Ramos (cell line): Measurements from ENCODE around the gene ANKIB1.

Experiments
- in situ Hi-C: fragments of 300-500 bp; cut with MboI; formaldehyde crosslinking; loops from one replicate; pipeline ENCODE4 v1.14.3; 2022; ENCODE audit warnings: low sequenced_read_pairs; ENCODE audit not compliant: unreplicated experiment

The ANKIB1 gene

DNA sequence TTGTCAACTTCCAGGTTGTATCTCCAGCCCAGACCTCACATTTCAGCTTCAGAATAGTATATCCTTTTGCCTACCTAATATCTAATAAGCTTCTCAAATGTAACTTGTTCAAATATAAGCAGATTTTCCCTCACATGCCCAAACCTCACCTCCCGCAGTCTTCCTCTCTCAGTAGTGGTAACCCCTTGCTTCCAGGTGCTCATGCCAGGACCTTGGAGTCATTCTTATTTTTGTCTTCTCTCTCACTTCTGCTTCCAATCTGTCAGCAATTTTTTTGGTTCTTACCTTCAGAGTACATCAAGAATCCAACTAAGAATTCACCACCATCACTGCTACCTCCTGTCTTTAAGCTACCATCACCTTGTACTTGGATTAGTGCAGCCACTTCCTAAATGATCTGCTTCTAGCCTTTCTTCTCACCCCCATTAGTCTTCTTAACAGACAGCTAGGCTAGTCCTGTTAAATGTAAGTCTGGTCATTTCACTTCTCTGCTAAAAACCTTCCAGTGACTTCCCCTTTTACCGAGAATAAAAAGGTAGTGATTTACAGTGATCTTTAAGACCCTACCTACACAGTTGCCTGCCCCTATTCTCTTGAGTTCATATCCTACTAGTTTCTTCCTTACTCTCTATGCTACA, 14.0 kb downstream of the ANKIB1 start:
- in situ Hi-C loops = no loop called here

DNA sequence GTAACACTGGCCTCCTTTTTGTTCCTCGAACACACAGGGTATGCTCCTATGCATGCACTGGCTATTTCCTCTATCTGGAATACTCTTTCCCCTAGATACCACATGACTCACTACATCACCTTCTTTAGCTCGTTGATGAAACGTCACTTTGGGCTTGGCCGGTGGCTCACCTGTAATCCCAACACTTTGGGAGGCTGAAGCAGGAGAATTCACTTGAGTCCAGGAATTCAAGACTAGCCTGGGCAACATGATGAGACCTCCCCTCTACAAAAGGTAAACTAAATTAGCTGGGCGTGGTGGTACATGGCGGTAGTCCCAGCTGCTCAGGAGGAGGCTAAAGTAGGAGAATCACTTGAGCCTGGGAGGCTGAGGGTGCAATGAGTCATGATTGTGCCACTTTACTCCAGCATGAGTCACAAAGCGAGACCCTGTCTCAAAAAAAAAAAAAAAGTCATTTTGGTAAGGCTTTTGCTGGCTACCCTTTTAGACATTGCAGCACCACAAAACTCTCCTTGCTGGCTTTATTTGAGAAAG, 14.5 kb downstream of the ANKIB1 start:
- in situ Hi-C loops = no loop called here

DNA sequence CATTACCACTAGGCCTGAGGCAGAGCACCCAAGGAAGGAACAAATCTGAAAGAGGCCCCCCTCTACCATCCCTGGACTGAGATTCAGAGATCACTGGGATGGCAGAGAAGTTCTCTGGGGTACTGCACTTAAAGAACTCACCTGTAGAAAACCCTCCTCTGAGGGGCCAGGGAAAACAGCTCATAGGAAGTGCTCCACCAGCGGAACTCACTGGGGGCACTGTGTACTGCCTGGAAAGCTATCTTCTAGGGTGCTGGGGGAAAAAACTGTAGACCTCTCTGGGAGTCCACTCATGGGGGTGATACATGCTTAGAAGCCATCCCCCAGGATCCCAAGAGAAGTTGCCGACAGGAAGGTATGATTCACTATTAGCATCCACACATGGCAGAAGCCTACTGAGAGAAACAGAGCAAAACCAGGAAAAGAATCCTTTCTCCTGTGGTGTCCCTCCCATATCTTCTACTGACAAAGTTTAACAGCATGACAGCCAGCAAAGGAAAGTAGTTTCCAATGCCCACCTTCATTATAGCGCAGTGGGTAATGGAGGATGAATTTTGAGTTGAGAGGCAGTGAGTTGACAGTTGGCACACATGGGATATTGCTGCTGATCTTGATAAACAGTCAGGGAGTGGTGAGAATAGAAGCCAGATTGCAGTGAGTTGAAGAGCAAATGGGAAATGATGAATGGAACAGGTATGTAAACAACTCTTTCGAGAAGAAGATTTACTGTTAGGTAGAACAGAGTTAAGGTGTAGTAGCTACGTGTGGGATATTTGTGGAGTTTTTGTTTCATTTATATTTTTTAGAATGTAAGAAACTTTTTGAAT, 20.9 kb downstream of the ANKIB1 start:
- in situ Hi-C loops = no loop called here

DNA sequence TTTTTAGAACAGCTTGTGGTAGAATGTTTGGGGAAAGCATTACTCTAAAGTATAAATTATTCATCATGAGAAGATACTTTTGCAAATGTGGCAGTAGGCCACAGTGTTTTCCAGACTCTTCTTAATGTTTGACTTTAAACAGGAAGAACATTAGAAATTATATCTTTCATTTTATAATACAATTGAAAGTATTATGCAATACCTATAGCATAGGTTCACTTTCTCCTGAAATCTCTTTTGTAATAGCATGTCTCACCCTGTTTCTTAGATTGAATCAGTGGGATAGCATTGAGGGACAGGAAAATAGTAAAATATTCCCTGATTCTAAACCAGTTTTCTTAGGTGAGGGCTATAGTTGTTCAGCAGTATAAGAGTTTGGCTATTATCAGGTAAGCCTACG, 23.1 kb downstream of the ANKIB1 start:
- in situ Hi-C loops = no loop called here

DNA sequence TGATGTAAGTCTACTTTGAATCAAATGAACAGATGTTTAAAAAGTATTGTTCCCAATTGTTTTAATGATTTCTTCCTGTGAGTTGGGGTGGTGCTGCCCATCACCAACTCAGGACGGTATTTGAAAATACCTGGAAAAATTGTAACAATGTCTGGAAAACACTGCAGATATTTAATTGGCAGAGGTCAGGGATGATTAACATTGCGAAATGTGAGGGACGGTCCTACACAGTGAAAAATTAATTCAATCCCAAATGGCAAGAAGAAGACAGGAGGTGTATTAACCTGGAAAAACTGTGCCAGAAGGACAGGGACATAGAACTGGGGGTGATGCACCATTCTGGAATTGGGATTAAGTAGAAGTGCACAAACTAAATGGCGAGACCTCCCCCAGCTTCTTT, 29.6 kb downstream of the ANKIB1 start:
- in situ Hi-C loops = no loop called here

DNA sequence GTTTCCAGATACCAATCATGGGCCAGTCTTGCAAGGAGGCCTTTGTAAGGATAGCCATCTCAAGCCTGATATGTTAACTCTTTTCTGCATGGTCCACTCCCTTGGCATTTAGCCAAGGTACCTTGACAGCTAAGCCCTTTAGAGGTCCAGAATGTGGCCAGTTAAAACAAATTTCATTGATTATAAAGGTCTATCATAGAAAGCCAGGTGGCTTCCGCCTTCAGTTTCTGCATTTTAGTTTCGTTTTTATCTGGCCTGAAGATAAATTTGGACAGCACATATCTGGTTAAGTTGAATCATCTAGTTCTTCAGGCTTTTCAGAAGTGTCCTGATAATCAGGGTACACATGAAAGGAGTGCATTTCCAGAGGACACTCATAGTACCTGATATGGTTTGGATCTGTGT, 30.7 kb downstream of the ANKIB1 start:
- in situ Hi-C loops = no loop called here

DNA sequence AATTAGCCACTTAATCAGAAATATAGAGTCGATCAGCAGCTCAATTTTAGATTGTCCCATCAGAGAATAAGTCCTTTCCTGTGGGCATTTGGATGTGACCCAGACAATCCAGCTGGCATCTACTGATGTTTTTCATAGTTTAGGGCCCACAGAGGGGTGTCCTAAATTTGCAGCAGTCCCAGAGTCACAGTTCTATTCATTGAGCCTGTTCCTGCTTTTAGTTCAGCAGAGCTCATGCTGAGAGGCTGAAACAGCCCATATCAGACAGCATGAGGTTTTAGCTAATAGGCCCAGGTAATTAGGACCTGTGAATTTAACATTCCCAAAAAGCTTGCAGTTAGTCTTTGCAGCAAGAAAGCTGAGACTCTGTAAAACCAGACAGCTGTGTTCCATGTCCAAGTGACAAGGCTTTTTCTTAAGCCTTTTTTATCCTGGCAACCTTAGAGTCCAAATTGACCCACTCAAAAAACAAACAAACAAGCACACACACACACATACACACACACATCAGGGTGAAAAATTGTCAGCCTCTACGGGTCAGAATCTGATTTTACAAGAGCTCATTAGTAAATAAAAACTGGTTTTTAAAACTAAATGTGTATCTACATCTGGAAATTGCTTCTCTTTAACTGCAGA, 33.7 kb downstream of the ANKIB1 start:
- in situ Hi-C loops = no loop called here

DNA sequence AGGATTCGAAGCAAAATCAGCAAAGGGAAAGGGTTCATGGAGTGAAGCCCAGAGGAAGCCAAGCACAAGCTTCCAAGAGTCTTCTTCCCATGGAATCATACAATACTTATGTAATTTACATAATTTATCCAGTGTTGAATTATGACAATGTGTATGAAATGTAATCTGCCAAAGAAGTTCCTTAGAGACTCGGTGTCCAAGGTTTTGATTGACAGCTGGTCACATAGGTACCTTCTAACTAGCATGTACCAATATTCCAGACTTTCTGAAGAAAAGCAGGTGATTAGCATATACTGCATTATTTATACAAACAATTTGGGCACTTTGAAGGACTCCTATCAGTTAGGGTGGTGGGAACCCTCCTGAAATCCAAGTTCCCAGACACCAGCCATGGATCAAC, 35.3 kb downstream of the ANKIB1 start:
- in situ Hi-C loops = no loop called here

DNA sequence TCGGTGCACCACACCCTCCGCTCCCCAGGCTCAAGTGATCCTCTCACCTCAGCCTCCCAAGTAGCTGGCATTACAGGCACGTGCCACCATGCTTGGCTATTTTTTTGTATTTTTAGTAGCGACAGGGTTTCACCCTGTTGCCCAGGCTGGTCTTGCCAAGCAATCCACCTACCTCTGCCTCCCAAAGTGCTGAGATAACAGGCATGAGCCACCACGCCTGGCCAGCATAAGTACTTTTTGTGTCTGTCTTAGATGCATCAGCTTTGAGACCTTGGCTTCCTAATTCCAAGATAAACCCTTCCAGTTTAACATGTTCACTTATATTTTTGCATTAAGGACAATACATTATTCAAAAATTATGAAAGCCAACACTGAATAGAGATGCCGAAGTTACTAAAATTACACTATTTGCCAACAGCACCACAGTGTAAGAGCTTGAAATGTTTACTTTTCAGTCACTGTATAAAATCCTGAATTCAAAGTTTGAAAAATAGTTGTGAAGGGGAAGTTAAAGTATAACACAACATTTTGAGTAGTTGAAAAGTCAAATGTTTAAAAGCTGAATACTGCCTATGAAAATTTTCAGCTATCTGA, 36.5 kb downstream of the ANKIB1 start:
- in situ Hi-C loops = no loop called here

DNA sequence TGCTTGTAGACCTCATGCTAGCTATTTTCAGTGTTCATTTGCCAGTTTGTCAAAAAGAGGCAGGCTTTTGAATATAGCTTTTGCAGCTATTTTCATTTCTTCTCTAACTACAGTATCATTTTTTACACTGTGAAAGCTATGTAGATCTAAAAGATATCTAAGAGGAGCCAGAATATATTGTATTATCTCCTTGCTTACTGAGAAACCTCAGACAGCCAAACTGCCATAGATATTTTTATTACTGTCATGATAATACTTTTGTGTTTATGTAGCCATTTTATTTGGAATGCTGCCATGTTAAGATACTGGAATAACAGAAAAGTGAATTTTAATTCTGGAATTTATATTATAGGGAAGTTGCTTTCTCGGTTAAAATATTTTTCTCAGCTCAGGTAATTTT, 37.2 kb downstream of the ANKIB1 start:
- in situ Hi-C loops = no loop called here

DNA sequence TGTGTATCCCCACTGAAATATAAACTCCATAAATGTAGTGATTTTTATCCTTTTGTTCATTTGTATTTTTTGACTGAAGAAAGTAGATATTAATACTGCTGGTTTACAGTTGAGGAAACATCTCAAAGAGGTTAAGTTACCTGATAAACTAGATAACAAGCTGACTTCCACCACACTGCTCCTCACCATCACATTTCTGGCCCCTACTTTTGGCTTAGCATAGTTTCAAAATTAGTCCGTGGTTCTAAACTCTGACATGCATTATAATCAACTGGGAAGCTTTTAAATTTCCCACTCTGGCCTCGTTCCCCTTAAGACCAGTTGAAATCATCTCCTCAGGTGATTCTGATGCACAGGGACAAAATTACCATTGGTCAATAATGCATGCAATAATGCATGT, 43.5 kb downstream of the ANKIB1 start:
- in situ Hi-C loops = no loop called here

DNA sequence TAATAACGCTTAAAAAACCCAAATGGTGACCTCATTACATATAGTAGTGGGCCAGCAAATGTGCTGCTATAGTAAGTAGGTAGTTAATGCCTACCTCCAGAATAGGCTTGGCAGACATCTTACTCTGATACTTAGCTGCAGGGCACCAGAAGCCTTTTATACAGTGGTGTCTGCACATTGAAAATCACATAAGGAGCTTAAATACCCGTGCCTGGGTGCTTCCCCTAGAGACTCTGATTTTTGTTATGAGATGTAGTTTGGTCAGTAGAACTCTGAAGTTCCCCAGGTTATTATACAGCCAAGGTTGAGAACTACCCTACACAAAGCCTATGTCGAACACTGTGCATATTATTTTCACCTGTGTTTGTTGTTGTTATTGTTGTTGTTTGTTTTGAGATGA, 47.2 kb downstream of the ANKIB1 start:
- in situ Hi-C loops = no loop called here

DNA sequence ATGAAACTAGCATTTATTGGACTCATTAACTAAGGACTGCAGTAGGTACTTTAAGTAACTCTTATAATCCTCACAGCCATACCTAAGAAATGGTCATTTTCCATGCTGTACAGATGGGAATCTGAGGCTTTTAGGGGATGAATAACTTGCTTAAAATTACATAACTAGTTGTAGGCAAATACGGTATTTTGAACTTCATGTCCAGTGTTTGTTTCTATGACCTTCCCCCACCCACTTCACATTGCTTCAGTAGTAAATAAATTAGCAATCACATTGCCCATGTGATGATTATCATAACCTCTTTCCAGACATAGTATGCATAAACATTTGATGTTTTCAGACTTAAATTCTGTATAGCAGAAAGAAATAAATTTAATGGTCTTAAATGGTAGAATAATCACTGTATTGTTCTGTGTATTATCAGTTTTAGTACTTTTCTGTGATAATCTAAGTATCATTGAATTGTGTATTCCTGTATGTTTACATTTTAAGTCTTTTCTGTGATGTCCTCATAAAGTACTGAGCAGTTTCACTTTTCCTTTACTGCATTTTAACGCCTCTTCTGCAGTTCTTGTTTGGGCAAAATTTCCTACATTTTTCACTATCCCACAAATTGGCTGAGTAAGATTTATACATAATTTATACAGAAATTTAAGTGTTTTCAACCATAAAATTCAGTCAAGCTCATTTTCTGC, 48.3 kb downstream of the ANKIB1 start:
- in situ Hi-C loops = no loop called here

DNA sequence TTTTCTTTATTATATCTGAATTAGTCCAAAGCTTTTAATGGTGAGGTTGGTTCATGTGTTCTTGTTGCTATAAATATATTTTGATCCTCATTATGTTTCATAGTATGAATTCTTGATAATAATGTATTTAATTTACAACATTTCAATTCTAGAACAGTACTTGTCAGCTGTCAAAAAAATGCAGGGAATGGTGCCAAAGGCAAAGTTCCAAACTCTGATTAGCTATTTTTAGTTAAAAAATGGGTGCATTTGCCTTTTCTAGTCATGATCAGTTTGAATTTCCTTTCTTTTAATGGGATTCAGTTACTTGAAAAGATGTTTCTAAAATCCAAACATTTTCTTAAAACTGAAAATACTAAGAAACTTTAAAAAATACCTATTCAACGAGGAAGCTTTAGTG, 49.6 kb downstream of the ANKIB1 start:
- in situ Hi-C loops = no loop called here

DNA sequence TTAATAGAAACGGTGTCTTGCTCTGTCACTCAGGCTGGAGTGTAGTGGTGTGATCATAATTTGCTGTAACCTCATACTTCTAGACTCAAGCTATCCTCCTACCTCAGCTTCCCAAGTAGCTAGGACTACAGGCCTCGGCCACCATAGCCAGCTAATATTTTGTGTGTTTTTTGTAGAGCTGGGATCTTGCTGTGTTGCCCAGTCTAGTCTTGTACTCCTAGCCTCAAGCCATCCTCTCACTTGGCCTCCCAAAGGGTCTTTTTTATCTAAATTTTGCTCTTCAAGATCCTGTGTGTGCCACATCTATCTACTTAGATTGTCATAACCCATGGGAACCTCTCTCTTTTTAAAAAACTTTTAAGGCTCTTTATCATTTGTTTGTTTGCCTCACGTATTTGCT, 50.5 kb downstream of the ANKIB1 start:
- in situ Hi-C loops = no loop called here

DNA sequence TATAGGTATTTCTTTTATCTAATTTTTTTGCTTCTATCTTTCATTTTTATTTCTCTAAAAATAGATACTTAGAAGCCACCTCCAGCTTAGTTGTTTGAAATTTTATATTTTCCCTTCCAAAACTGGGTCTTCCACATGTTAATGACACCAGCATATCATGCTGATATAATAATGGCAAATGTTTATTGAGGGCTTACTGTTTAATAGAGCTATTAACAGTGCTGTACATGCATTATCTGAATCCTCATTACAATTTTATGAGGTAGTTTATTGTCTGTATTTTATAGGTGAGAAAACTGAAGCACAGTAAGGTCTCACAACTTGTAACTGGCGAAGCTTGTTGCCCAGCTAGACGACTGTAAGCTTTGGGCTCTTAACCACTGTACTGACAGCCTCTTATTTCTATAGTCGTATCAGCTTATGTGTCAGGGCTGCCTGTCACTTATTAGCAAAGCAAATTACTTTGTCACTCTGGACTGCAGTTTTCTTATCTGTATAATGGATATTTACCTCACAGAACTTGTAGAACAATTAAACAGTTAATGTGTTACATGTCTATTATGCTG, 51.2 kb downstream of the ANKIB1 start:
- in situ Hi-C loops = no loop called here

DNA sequence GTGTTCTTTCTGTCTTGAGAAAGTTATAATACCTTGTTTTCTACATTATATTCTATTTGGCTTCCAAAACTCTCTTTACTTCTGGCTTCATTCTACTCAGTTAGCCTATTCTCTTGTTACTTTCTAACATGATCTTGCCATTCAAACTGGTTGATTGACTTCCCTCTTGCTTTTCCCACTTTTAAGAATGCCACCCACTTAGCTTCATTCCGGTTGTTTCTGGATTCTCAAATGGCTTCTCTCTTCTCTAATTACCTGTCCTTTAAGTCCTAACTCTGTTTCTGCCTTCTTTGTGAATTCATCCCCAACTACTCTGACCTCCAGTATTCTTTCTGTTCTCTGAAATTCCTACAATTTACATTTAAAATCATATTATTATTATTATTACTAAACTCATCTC, 52.0 kb downstream of the ANKIB1 start:
- in situ Hi-C loops = no loop called here

DNA sequence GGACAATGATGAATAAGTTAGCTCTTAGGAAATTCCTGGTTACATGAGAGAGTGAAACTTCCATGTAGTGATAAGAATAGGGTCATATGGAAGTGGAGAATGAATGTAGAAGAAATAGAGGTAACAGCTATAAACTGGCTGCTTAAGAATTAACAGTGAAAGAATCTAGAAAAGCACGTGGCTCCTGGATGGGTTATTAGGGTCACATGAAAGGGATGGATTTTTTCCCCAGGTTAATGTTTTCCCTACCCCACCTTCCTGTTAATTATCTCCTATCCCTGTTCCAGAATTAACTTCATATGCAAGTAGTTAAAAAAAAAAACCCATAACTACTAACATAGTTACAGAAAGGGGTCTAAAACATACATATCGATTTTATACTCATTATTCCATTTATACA, 58.0 kb downstream of the ANKIB1 start:
- in situ Hi-C loops = no loop called here

DNA sequence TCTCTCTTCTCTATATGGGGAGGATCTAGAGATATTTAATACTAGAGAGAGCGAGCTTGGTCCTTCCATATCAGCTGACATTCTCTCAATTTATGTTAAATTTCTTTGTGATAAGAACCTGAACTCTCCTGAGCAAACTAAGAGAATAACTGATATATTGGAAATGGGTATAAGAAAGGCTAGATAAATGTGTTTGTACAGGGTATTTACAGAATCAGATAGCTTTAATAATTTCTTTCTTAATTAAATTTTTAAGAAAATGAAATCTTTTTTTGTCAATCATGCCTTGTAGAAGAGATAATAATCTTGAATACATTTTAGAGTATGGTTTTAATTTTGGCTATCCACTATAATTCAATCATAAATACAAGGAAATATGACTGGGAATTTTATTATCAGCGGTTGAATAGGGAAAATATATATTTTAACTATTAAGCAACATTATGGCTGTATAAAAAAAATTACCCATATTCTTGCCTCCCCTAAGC, 58.7 kb downstream of the ANKIB1 start:
- in situ Hi-C loops = no loop called here

DNA sequence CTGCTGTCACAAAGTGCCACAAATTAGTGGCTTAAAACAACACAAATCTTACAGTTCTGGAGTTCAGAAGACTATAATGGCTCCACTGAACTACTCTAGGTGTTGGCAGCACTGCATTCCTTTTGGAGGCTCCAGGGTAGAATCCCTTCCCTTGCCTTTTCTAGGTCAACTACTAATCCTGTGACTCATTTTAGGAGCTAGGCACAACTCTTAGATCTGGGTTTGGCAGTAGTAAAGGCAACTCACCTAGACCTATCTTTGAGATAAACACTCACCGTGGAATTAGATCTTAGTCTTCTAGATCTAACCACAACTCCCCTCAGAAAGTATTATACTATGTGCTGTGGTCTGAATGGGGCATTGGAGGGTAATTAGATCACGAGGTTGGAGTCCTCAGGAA, 60.4 kb downstream of the ANKIB1 start:
- in situ Hi-C loops = no loop called here
